ENCODE data around the gene APAF1. TPM values are rescaled to one million over a fixed set of nuclear protein-coding genes. Genes with fewer than 3 reads are reported as not detected.
A peak's percentile ranks its signal among the peaks of the same experiment; 100 is the strongest.

The APAF1 gene
- polyA plus RNA-seq, 1 of the 3 experiments (the other 2 are of a cell fraction): 3.3 TPM

DNA sequence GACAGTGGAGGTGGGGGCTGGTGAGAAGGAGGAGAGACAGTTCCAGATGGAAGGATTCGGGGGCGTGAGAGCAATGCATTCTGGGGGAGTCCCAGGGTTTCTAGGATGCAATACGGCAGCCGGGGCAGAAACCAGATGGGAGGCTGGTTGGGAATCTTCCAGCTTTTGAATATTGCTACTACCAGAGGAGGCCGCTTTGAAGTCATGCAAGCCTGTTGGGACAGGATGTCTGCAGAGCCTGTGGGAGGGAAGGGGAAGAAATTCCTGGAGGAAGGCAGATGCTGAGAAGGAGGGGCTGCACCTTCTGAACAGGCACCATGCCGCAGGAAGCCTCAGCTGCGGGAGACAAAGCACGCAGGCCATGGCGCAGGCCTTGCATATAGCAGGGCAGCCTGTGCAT lies 105.4 kb downstream of the APAF1 start:
- no peak overlapping the region for H3K4me3 ChIP-seq (ENCODE audit: low read depth in 2 of 2, low read length in 1 of 2)
- H3K27me3 ChIP-seq (ENCODE audit: insufficient read depth): no peaks in the 10 kb centered on the region
- H3K9me2 ChIP-seq: no peaks in the 10 kb centered on the region
- H3K36me3 ChIP-seq (replicated peaks in 1 of 2; ENCODE audit: control insufficient read depth in 1 of 2, insufficient read depth in 2 of 2, low read length in 1 of 2): no peaks in the 10 kb centered on the region
- H3K79me2 ChIP-seq (ENCODE audit: insufficient read depth): no peaks in the 10 kb centered on the region
- peaks cover 5 to 14% of the 10 kb centered on the region in 2 experiments; a peak in 2 of 4 replicates for H3K4me1 ChIP-seq (ENCODE audit: control insufficient read depth in 1 of 2, insufficient read depth in 2 of 2, low read depth in 1 of 2, low read length in 1 of 2)
- no peaks in the 10 kb centered on the region for H3F3A ChIP-seq (replicated peaks; ENCODE audit: insufficient read depth)
- no peak overlapping the region for H3K9ac ChIP-seq
- H4K20me1 ChIP-seq (ENCODE audit: insufficient read depth): no peaks in the 10 kb centered on the region
- H2AFZ ChIP-seq (ENCODE audit: low read depth): no peak overlapping the region
- H3K27ac ChIP-seq (ENCODE audit: low read depth in 2 of 2, low read length in 1 of 2): no peak overlapping the region
- DNase-seq: no peak
- no peak overlapping the region for H3K4me2 ChIP-seq
- ChIA-PET CTCF (interaction anchor here (0.8 to 1.3 kb wide), 3 partner anchors 25 to 51 kb away, joined by 3 to 4 read pairs (median 4); no protein-coding TSS in a partner anchor), POLR2A (no interaction called here)
- no peaks in the 10 kb centered on the region for H3K9me3 ChIP-seq
- TF ChIP-seq ELF1 (IDR thresholded peaks at IDR 0.05) (no peak), TCF12 (IDR thresholded peaks at IDR 0.05) (no peak), EZH2phosphoT487 (IDR thresholded peaks at IDR 0.05; ENCODE audit: borderline replicate concordance, low read depth) (no peak)
- TF ChIP-seq, protein P1, sequence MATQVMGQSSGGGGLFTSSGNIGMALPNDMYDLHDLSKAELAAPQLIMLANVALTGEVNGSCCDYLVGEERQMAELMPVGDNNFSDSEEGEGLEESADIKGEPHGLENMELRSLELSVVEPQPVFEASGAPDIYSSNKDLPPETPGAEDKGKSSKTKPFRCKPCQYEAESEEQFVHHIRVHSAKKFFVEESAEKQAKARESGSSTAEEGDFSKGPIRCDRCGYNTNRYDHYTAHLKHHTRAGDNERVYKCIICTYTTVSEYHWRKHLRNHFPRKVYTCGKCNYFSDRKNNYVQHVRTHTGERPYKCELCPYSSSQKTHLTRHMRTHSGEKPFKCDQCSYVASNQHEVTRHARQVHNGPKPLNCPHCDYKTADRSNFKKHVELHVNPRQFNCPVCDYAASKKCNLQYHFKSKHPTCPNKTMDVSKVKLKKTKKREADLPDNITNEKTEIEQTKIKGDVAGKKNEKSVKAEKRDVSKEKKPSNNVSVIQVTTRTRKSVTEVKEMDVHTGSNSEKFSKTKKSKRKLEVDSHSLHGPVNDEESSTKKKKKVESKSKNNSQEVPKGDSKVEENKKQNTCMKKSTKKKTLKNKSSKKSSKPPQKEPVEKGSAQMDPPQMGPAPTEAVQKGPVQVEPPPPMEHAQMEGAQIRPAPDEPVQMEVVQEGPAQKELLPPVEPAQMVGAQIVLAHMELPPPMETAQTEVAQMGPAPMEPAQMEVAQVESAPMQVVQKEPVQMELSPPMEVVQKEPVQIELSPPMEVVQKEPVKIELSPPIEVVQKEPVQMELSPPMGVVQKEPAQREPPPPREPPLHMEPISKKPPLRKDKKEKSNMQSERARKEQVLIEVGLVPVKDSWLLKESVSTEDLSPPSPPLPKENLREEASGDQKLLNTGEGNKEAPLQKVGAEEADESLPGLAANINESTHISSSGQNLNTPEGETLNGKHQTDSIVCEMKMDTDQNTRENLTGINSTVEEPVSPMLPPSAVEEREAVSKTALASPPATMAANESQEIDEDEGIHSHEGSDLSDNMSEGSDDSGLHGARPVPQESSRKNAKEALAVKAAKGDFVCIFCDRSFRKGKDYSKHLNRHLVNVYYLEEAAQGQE (IDR thresholded peaks at IDR 0.05; ENCODE audit: low read depth, low read length): no peak
- 87% methylated on average over 9 of the region's 9 CpGs for WGBS (ENCODE audit: low lambda C conversion rate)

DNA sequence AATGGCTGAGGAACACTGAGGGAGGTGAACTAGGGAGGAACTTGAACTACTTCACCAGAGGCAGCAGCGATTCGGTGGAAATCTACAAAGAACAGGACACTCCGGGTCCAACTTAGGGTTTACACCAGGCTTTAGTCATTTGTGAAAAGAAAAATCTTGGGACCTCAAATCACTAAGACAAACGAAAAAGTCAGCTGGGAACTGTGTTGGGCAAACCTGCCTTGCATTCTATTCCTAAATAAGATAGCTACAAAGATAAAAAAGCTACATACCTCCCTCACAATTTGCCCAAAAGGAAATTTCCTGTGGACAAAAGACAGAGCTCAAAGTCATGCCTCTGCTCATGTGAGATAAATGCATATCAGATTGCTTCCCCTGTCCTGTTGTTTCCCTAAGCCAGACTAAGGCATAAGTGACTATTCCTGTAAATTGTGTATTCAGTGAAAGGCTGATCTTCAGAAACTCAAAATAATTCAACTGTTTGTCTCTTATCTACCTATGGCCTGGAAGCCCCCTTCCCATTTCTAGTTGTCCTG lies 106.6 kb downstream of the APAF1 start:
- no peak overlapping the region for H3K4me2 ChIP-seq
- no peak overlapping the region for H3K27ac ChIP-seq (ENCODE audit: low read depth in 2 of 2, low read length in 1 of 2)
- H3K9me3 ChIP-seq: no peaks in the 10 kb centered on the region
- peaks cover 0 to 14% of the 10 kb centered on the region in 2 experiments; a peak in 1 of 4 replicates for H3K4me1 ChIP-seq (ENCODE audit: control insufficient read depth in 1 of 2, insufficient read depth in 2 of 2, low read depth in 1 of 2, low read length in 1 of 2)
- H3K36me3 ChIP-seq (replicated peaks in 1 of 2; ENCODE audit: control insufficient read depth in 1 of 2, insufficient read depth in 2 of 2, low read length in 1 of 2): no peaks in the 10 kb centered on the region
- WGBS (ENCODE audit: low lambda C conversion rate): 81% methylated on average over 4 of the region's 4 CpGs
- TF ChIP-seq GATA2 (CRISPR knock-in tag; IDR thresholded peaks at IDR 0.05): peak; percentile 63
- TF ChIP-seq, protein P1 (IDR thresholded peaks at IDR 0.05; ENCODE audit: low read depth, low read length): no peak
- H3K9ac ChIP-seq: no peak overlapping the region
- POLR2A ChIA-PET: no interaction called here
- no peak for DNase-seq
- no peaks in the 10 kb centered on the region for H3F3A ChIP-seq (replicated peaks; ENCODE audit: insufficient read depth)
- CTCF ChIA-PET: interaction anchor here (0.5 to 3.1 kb wide), 6 partner anchors 9 to 52 kb away, joined by 3 to 10 read pairs (median 4); no protein-coding TSS in a partner anchor
- H4K20me1 ChIP-seq (ENCODE audit: insufficient read depth): no peaks in the 10 kb centered on the region
- no peaks in the 10 kb centered on the region for H3K79me2 ChIP-seq (ENCODE audit: insufficient read depth)
- H3K9me2 ChIP-seq: no peaks in the 10 kb centered on the region
- H2AFZ ChIP-seq (ENCODE audit: low read depth): no peak overlapping the region
- H3K4me3 ChIP-seq (ENCODE audit: low read depth in 2 of 2, low read length in 1 of 2): no peak overlapping the region
- H3K27me3 ChIP-seq (ENCODE audit: insufficient read depth): no peaks in the 10 kb centered on the region

Measured in SK-N-SH (cell line).